WTC11 (cell line): ENCODE data around the gene ETV3.

Experiments
- MAX ChIP-seq: sonication (generic); formaldehyde crosslinking; IDR thresholded peaks from 2 replicates; pipeline ENCODE4 v1.8.0; 2022; ENCODE audit warnings: mild to moderate bottlenecking, missing genetic modification reagents
- SP1 ChIP-seq: sonication (generic); formaldehyde crosslinking; conservative IDR thresholded peaks from 2 replicates; pipeline ENCODE4 v1.8.1; 2022; ENCODE audit warnings: missing genetic modification reagents
- TEAD1 ChIP-seq: sonication (generic); formaldehyde crosslinking; IDR thresholded peaks from 2 replicates; pipeline ENCODE4 v1.8.0; 2022; ENCODE audit warnings: mild to moderate bottlenecking, missing genetic modification reagents
- ZNF232 ChIP-seq: sonication (generic); formaldehyde crosslinking; IDR thresholded peaks from 2 replicates; pipeline ENCODE4 v1.8.0; 2022; ENCODE audit warnings: mild to moderate bottlenecking, missing genetic modification reagents
- ZNF263 ChIP-seq: sonication (generic); formaldehyde crosslinking; IDR thresholded peaks from 2 replicates; pipeline ENCODE4 v1.8.1; 2022; ENCODE audit warnings: low read depth, mild to moderate bottlenecking, moderate library complexity, missing genetic modification reagents
- TF ChIP-seq, protein P1 (sequence below): fragments of 200-600 bp; IDR thresholded peaks from 2 replicates; pipeline ENCODE4 v1.8.0; 2022; ENCODE audit warnings: antibody characterized with exemption

- no peak for TF ChIP-seq ZNF232 (CRISPR knock-in tag)
- TF ChIP-seq SP1 = no peak
- TF ChIP-seq ZNF263 (CRISPR knock-in tag) = no peak
- TF ChIP-seq TEAD1 (CRISPR knock-in tag) = no peak
- TF ChIP-seq, protein P1, sequence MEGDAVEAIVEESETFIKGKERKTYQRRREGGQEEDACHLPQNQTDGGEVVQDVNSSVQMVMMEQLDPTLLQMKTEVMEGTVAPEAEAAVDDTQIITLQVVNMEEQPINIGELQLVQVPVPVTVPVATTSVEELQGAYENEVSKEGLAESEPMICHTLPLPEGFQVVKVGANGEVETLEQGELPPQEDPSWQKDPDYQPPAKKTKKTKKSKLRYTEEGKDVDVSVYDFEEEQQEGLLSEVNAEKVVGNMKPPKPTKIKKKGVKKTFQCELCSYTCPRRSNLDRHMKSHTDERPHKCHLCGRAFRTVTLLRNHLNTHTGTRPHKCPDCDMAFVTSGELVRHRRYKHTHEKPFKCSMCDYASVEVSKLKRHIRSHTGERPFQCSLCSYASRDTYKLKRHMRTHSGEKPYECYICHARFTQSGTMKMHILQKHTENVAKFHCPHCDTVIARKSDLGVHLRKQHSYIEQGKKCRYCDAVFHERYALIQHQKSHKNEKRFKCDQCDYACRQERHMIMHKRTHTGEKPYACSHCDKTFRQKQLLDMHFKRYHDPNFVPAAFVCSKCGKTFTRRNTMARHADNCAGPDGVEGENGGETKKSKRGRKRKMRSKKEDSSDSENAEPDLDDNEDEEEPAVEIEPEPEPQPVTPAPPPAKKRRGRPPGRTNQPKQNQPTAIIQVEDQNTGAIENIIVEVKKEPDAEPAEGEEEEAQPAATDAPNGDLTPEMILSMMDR = no peak
- TF ChIP-seq MAX (CRISPR knock-in tag) = no peak
Observed at GRCh38 chr1:157141212-157141855, 3.1 kb upstream of the ETV3 start.
